Upper lobe of left lung (tissue), 4 donors: ENCODE measurements around the gene HABP2.

Experiments used
- EP300 ChIP-seq, 4 donors: sonication (generic); formaldehyde crosslinking; IDR thresholded peaks; one replicate each; pipeline ENCODE4 v1.5.1; 2017; ENCODE audit warnings: antibody characterized with exemption in 4 of 4, control low read depth in 2 of 4
- POLR2A ChIP-seq, 4 donors: fragments of 450-650 bp; IDR thresholded peaks; one replicate each; pipeline ENCODE4 v1.5.1; 2016 to 2017; ENCODE audit warnings: antibody characterized with exemption in 4 of 4, mild to moderate bottlenecking in 2 of 4
- POLR2AphosphoS5 ChIP-seq, 2 donors: sonication (generic); formaldehyde crosslinking; IDR thresholded peaks; one replicate each; pipeline ENCODE4 v1.5.1; 2017; ENCODE audit warnings: antibody characterized with exemption in 2 of 2
- TF ChIP-seq, protein P1 (sequence below), 6 experiments: fragments of 450-650 bp in 4 of 6; fragments of 200-600 bp in 2 of 6; sonication (generic) in 2 of 6; IDR thresholded peaks; one replicate each; pipeline ENCODE4 v1.5.1; 2016 to 2019; ENCODE audit warnings: antibody characterized with exemption in 6 of 6

DNA sequence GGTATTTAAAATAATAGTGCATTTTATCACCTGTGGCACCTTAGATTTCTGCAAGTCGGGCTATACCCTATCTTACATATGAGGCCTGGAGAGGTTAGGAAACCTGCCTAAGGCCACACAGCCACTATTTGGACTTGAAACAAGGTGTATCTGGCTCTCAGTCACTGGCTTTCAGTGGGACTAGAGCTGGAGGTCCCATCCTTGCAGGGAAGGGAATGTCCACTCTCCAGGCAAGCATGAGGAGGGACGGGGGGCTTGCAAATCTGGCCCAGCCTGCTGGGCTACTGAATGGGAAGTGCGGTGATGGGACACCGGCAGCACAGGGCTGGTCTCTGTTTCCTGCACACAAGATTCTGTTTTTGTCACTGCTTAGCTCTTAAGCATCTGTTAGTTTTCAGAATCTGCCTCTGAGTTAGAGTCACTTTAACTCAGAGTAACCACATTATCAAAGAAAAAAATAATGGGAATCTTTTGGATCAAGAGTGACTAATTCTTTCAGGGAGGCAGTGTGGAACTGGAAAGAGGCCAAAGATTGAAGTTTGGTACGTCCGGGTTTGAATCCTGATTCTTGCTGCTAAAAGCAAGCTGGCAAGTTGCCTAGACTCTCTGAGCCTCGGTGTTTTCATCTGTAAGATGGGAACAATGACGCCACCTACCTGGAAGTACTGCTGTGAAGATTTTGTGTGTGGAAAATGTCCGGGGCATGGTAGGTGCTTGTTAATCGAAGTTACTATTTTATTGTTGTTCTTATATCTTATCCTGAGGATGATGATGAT lies 33.8 kb upstream of the HABP2 start:
- TF ChIP-seq, protein P1, sequence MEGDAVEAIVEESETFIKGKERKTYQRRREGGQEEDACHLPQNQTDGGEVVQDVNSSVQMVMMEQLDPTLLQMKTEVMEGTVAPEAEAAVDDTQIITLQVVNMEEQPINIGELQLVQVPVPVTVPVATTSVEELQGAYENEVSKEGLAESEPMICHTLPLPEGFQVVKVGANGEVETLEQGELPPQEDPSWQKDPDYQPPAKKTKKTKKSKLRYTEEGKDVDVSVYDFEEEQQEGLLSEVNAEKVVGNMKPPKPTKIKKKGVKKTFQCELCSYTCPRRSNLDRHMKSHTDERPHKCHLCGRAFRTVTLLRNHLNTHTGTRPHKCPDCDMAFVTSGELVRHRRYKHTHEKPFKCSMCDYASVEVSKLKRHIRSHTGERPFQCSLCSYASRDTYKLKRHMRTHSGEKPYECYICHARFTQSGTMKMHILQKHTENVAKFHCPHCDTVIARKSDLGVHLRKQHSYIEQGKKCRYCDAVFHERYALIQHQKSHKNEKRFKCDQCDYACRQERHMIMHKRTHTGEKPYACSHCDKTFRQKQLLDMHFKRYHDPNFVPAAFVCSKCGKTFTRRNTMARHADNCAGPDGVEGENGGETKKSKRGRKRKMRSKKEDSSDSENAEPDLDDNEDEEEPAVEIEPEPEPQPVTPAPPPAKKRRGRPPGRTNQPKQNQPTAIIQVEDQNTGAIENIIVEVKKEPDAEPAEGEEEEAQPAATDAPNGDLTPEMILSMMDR (IDR thresholded peaks at IDR 0.05): no peak
- TF ChIP-seq POLR2A (IDR thresholded peaks at IDR 0.05) (no peak), POLR2AphosphoS5 (IDR thresholded peaks at IDR 0.05) (no peak), EP300 (IDR thresholded peaks at IDR 0.05) (no peak)
